Karpas-422 (cell line): ENCODE results near the gene WWOX. TPM values are rescaled to one million over a fixed set of nuclear protein-coding genes. Genes with fewer than 3 reads are reported as not detected.

Experiments
- DNase-seq: peaks from one replicate; pipeline ENCODE4 v3.0.0-alpha.2; 2015
- H2AFZ ChIP-seq: fragments of 200-600 bp; sonication (generic); 2 replicates; pipeline ENCODE4 v1.6.1; 2014; ENCODE audit warnings: antibody characterized with exemption, low read length, mixed read lengths
- H3K27ac ChIP-seq: fragments of 200-600 bp; sonication (generic); 2 replicates; pipeline ENCODE4 v1.5.1; 2014; ENCODE audit warnings: mild to moderate bottlenecking, low read length, moderate library complexity
- H3K27me3 ChIP-seq: fragments of 200-600 bp; sonication (generic); 2 replicates; pipeline ENCODE4 v1.6.1; 2014; ENCODE audit warnings: low read length, mixed read lengths
- H3K36me3 ChIP-seq: fragments of 200-600 bp; sonication (generic); 2 replicates; pipeline ENCODE4 v1.6.1; 2014; ENCODE audit warnings: low read length, mixed read lengths; ENCODE audit not compliant: insufficient read depth
- H3K4me1 ChIP-seq: fragments of 200-600 bp; sonication (generic); 2 replicates; pipeline ENCODE4 v1.6.1; 2014; ENCODE audit warnings: mild to moderate bottlenecking, low read length, mixed read lengths
- H3K4me2 ChIP-seq: fragments of 200-600 bp; sonication (generic); 2 replicates; pipeline ENCODE4 v1.6.1; 2014; ENCODE audit warnings: low read length, low read depth, mild to moderate bottlenecking; ENCODE audit not compliant: poor library complexity, severe bottlenecking
- H3K4me3 ChIP-seq: fragments of 200-600 bp; sonication (generic); 2 replicates; pipeline ENCODE4 v1.5.1; 2014; ENCODE audit warnings: mild to moderate bottlenecking, antibody characterized with exemption, low read length, mixed read lengths
- H3K79me2 ChIP-seq: fragments of 200-600 bp; sonication (generic); 2 replicates; pipeline ENCODE4 v1.6.1; 2014; ENCODE audit warnings: mild to moderate bottlenecking, low read length, mixed read lengths
- H3K9ac ChIP-seq: fragments of 200-600 bp; sonication (generic); 2 replicates; pipeline ENCODE4 v1.6.0; 2014; ENCODE audit warnings: low read length
- H3K9me2 ChIP-seq: fragments of 200-600 bp; sonication (generic), shearing (Covaris generic); replicated peaks from 2 replicates; pipeline ENCODE4 v1.6.0; 2014; ENCODE audit warnings: mild to moderate bottlenecking, low read length, moderate library complexity; ENCODE audit not compliant: insufficient read depth
- H3K9me3 ChIP-seq: fragments of 300-700, 200-600 bp; sonication (generic); 2 replicates; pipeline ENCODE4 v1.6.1; 2014; ENCODE audit warnings: low read length, mixed read lengths
- H4K20me1 ChIP-seq: fragments of 200-600 bp; sonication (generic); 2 replicates; pipeline ENCODE4 v1.6.1; 2014; ENCODE audit warnings: mild to moderate bottlenecking, antibody characterized with exemption, low read length, low read depth; ENCODE audit not compliant: insufficient read depth
- total RNA-seq: library from RNA; depleted of rRNA; stranded (reverse); fragments of >200 nt; shearing (Covaris generic); gene quantifications from 2 replicates; pipeline ENCODE4 v1.2.3, GENCODE V29; 2014; ENCODE audit warnings: low replicate concordance

The WWOX gene
- total RNA-seq, 1 experiment from 2014 or later: 66.2 TPM

DNA sequence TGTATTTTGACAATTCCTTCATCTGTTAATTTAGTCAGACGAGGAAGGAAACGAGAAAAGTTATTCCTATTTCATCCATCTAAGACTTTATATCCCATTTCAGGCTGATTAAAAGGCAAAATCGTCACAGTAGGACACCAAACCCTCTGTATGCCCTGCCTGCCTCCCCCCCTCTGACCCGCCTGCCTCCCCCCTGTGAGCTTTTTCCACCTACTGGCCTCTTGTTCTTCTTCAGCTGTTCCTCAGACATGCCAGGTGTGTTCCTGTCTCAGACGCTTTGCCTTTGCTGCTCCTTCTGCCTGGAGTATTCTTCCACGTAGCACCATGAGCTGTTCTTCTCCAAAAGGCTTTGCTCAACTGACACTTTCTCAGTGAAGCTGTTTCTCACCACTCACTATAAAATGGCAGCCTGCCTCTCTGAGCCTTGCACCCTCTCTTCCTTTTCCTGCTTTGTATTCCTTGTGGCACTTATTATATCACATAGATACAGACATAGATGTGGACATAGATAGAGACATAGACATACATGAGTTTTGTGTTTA is 777.7 kb downstream of the WWOX start:
- H2AFZ ChIP-seq: no peak overlapping the region
- no peaks in the 10 kb centered on the region for H3K79me2 ChIP-seq

DNA sequence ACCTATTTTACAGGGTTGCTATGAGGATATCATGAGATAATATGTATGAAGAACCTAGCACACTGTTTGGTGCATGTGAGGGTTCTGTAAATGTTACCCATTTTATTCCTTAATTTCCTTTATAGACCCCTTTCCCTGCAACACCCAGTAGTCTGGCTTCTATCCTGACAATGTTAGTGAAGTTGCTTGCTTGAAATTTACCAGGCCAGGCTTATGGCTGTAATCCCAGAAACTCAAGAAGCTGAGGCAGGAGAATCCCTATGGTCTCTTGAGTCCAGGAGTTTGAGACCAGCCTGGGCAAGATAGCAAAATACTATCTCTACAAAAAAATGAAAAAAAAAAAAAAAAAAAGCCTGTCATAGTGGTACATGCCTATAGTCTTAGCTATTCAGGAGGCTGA is 779.1 kb downstream of the WWOX start:
- no peak overlapping the region for H2AFZ ChIP-seq

More for the DNA sequence above, 777.7 kb downstream of the WWOX start:
- Histone ChIP-seq H3K4me3 (no peak overlapping the region), H3K9ac (no peak overlapping the region), H3K9me2 (no peaks in the 10 kb centered on the region), H3K4me1 (no peaks in the 10 kb centered on the region), H3K27me3 (no peaks in the 10 kb centered on the region), H3K36me3 (no peaks in the 10 kb centered on the region), H4K20me1 (no peaks in the 10 kb centered on the region), H3K4me2 (no peak overlapping the region), H3K27ac (no peak overlapping the region), H3K9me3 (no peaks in the 10 kb centered on the region)
- DNase-seq: no peak

DNA sequence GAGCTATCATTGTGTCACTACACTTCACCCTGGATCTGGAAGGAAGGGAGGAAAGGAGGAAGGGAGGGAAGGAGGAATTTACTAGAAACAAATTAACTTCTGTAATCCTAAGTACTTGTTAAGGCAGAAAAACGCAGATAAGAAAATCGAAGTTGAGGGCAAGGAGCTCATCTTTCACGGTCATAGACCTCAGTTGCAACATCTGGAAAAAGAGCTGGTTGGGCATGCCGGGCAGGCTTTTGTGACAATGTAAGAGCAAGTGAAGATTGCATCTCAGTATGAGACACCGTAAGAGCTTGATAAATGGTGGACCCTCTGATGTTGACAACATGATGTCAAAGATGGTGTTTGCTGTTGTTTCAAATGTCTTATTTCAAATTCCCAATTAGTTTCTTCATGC is 779.6 kb downstream of the WWOX start:
- no peak overlapping the region for H3K4me2 ChIP-seq
- no peaks in the 10 kb centered on the region for H3K79me2 ChIP-seq
- no peaks in the 10 kb centered on the region for H3K36me3 ChIP-seq
- H3K27me3 ChIP-seq: no peaks in the 10 kb centered on the region
- no peak for DNase-seq
- H3K4me3 ChIP-seq: no peak overlapping the region
- no peaks in the 10 kb centered on the region for H4K20me1 ChIP-seq
- no peak overlapping the region for H2AFZ ChIP-seq
- H3K9me2 ChIP-seq: no peaks in the 10 kb centered on the region
- H3K27ac ChIP-seq: no peak overlapping the region
- H3K9me3 ChIP-seq: no peaks in the 10 kb centered on the region
- H3K9ac ChIP-seq: no peak overlapping the region
- H3K4me1 ChIP-seq: no peaks in the 10 kb centered on the region

More for the DNA sequence above, 779.1 kb downstream of the WWOX start:
- H3K9ac ChIP-seq: no peak overlapping the region
- no peaks in the 10 kb centered on the region for H3K9me3 ChIP-seq
- no peaks in the 10 kb centered on the region for H3K9me2 ChIP-seq
- no peaks in the 10 kb centered on the region for H4K20me1 ChIP-seq
- H3K79me2 ChIP-seq: no peaks in the 10 kb centered on the region
- H3K4me1 ChIP-seq: no peaks in the 10 kb centered on the region
- H3K4me3 ChIP-seq: no peak overlapping the region
- H3K27ac ChIP-seq: no peak overlapping the region
- no peak for DNase-seq
- no peaks in the 10 kb centered on the region for H3K27me3 ChIP-seq
- no peaks in the 10 kb centered on the region for H3K36me3 ChIP-seq
- no peak overlapping the region for H3K4me2 ChIP-seq

DNA sequence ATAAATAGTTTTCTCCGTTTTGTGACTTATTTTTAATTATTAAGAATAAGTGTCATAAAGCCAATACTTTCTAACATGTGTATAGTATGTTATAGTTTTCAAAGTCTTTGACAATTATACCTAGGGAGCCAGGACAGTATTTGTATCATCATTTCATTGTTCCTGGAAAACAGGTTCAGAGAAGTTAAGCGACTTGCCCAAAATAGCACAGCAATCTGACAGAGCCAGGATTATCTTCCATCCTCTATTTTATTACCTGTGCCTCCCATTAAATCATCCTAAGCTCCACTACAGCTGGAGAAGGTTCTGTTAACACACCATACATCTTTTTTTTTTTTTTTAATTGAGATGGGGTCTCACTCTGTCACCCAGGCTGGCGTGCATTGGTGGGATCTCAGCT is 782.7 kb downstream of the WWOX start:
- Histone ChIP-seq H3K4me2 (no peak overlapping the region), H3K4me1 (no peaks in the 10 kb centered on the region), H3K79me2 (no peaks in the 10 kb centered on the region), H3K9ac (no peak overlapping the region), H3K9me3 (no peaks in the 10 kb centered on the region), H3K36me3 (no peaks in the 10 kb centered on the region), H3K4me3 (no peak overlapping the region), H2AFZ (no peak overlapping the region), H4K20me1 (no peaks in the 10 kb centered on the region), H3K27me3 (no peaks in the 10 kb centered on the region), H3K9me2 (no peaks in the 10 kb centered on the region), H3K27ac (no peak overlapping the region)
- DNase-seq: no peak

DNA sequence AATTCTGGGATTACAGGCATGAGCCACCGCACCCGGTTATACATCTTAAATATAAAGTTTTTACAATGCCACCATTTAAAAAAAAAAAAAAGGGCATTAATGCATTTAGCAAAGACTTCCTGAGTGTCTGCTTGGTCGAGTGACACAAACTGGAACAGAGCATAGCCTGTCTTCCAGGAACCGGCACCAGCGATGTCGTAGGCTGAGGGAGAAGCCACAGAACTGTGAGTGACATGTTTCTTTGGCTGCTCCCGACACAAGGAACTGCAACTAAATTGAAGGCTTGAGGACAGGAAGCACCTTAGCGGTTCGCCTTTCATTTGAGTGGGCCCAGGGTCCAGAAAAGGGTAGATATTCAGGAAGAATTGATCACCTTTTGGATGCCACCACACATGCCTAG is 783.3 kb downstream of the WWOX start:
- Histone ChIP-seq H3K27ac (no peak overlapping the region), H3K9ac (no peak overlapping the region), H3K79me2 (no peaks in the 10 kb centered on the region), H2AFZ (no peak overlapping the region), H3K9me3 (no peaks in the 10 kb centered on the region), H4K20me1 (no peaks in the 10 kb centered on the region), H3K4me3 (no peak overlapping the region), H3K9me2 (no peaks in the 10 kb centered on the region), H3K27me3 (no peaks in the 10 kb centered on the region), H3K4me1 (no peaks in the 10 kb centered on the region), H3K4me2 (no peak overlapping the region), H3K36me3 (no peaks in the 10 kb centered on the region)
- no peak for DNase-seq

DNA sequence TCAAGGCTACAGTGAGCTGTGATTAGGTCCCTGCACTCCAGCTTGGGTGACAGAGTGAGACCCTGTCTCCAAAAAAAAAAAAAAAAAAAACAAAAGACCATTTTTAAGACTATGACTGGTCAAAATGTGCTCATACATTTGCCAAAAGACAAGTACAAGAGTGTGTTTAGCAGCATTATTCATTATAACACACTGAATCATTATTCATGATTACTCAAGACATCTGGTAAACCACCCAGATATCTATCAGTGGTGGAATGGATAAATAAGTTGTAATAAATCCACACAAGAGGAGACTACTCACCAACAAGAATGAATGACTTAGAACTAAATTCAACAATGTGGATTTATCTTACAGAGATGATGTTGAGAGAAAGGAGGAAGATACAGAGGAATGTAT is 784.8 kb downstream of the WWOX start:
- Histone ChIP-seq H2AFZ (no peak overlapping the region), H3K9me2 (no peaks in the 10 kb centered on the region), H3K36me3 (no peaks in the 10 kb centered on the region), H3K9me3 (no peaks in the 10 kb centered on the region), H3K79me2 (no peaks in the 10 kb centered on the region), H3K27ac (no peak overlapping the region), H3K4me2 (no peak overlapping the region), H4K20me1 (no peaks in the 10 kb centered on the region), H3K4me1 (no peaks in the 10 kb centered on the region), H3K9ac (no peak overlapping the region), H3K27me3 (no peaks in the 10 kb centered on the region), H3K4me3 (no peak overlapping the region)
- no peak for DNase-seq

DNA sequence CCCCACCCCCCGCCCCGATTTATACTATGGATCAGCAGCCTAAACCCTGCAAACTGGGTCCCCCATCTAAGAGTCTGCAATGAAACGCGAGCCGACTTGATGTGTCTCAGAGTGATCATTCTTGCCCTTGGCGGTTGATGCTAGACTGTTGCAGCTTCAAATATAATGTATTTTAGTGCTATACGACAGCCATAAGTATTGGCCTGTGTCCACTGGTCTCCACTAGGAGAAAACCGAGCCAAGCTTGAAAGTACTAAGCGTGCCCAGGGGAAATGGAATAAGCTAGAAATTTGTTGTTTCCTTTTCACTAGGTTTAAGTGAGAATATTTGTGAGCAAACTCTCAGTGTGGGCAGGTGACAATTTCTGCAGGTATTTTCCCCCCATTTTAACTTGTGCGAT is 789.9 kb downstream of the WWOX start:
- no peak for DNase-seq
- H3K9ac ChIP-seq: no peak overlapping the region
- no peaks in the 10 kb centered on the region for H3K36me3 ChIP-seq
- H2AFZ ChIP-seq: no peak overlapping the region
- no peaks in the 10 kb centered on the region for H3K27me3 ChIP-seq
- H3K9me3 ChIP-seq: no peaks in the 10 kb centered on the region
- no peak overlapping the region for H3K4me3 ChIP-seq
- no peaks in the 10 kb centered on the region for H3K79me2 ChIP-seq
- H3K27ac ChIP-seq: no peak overlapping the region
- no peaks in the 10 kb centered on the region for H3K9me2 ChIP-seq
- H3K4me1 ChIP-seq: no peaks in the 10 kb centered on the region
- H3K4me2 ChIP-seq: no peak overlapping the region
- no peaks in the 10 kb centered on the region for H4K20me1 ChIP-seq

DNA sequence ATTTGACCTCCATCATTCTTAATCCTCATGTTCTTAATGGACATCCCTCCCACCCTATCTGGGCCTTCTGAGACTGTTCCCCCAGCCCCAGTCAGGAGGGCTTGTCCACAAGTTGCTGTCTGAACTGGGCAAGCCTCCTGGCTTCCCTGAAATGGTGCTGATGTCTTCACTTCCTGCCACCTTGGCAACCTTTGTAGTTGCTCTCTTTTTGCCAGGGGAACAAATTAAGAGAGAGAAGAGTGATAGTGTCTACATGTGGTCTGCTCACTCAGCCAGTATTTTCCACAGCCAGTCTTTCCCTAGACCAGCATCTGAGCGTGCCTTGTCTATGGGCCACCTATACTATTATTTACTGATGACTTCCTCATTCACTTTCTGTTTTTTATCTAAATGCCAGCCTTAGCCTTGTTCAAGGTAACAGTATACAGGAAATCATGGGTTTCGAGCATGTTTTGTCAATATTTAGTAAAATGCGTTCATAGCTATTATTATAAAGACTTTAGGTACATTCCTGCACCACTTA is 791.0 kb downstream of the WWOX start:
- Histone ChIP-seq H3K4me3 (no peak overlapping the region), H3K9me2 (no peaks in the 10 kb centered on the region), H2AFZ (no peak overlapping the region), H3K4me1 (no peaks in the 10 kb centered on the region), H3K79me2 (no peaks in the 10 kb centered on the region), H3K27ac (no peak overlapping the region), H4K20me1 (no peaks in the 10 kb centered on the region), H3K27me3 (no peaks in the 10 kb centered on the region), H3K4me2 (no peak overlapping the region), H3K9ac (no peak overlapping the region), H3K36me3 (no peaks in the 10 kb centered on the region), H3K9me3 (no peaks in the 10 kb centered on the region)
- no peak for DNase-seq
